ENCODE measurements around the gene CDHR3. TPM values are rescaled to one million over a fixed set of nuclear protein-coding genes. Genes with fewer than 3 reads are reported as not detected.
A peak's percentile ranks its signal among the peaks of the same experiment; 100 is the strongest.

CDHR3 gene
- total and polyA plus RNA-seq, 2 of the 8 experiments (the other 6 are each of a cell fraction or from before 2014, with no cell fraction given): 6.4 to 6.8 TPM

DNA sequence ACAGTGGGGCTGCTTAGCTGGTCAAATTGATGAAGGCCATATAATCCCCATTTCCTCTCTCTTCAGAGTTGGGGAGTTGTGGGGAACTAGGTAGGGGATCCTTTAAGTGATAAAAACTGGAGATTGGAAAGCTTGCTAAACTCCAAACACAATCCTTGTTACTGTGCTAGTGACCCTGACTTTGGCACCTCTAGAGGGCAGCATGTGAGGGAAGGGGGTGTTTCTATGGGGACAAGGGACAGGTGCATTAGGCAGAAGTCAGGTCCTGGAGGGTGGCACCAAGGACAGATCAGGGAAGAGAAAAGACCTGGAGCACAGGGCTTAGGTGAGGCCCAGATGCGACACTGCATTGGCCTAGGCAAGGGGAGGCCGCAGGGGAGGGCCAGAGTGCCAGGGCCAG is 66.9 kb downstream of the CDHR3 start:
- H2BK5ac ChIP-seq (ENCODE audit: low read depth, low read length): 0 out of 2 replicates have a peak overlapping the region, but pooled peaks have one; percentile 48
- H3K36me3 ChIP-seq (ENCODE audit: control insufficient read depth in 2 of 4, insufficient read depth in 4 of 4, low read length in 3 of 4): no peaks in the 10 kb centered on the region
- peak overlapping the region; percentile 53; the same call in 1 of the 2 replicates for H2BK12ac ChIP-seq (ENCODE audit: low read depth, low read length)
- no peaks in the 10 kb centered on the region for H3K23me2 ChIP-seq (ENCODE audit: low read depth, low read length)
- H3K9me3 ChIP-seq (ENCODE audit: insufficient read depth in 2 of 2, low read depth in 1 of 2, low read length in 1 of 2): no peaks in the 10 kb centered on the region
- TF ChIP-seq SIN3A (conservative IDR thresholded peaks at IDR 0.05 in 1 of 2, IDR thresholded peaks at IDR 0.05 in 1 of 2; ENCODE audit: low read depth in 1 of 2, low read length in 2 of 2) (no peak), BACH1 (IDR thresholded peaks at IDR 0.05; ENCODE audit: low read length) (no peak), E2F6 (IDR thresholded peaks at IDR 0.05) (no peak), RAD21 (IDR thresholded peaks at IDR 0.05 in 1 of 2, conservative IDR thresholded peaks at IDR 0.05 in 1 of 2; ENCODE audit: low read depth in 2 of 2, low read length in 2 of 2) (peak; percentile 5 to 30; a peak in 2 of 4 replicates), CTCF (IDR thresholded peaks at IDR 0.05; ENCODE audit: control extremely low read depth in 1 of 3, insufficient read depth in 1 of 3, low read depth in 1 of 3, low read length in 3 of 3) (peak; percentile 32 to 50 (median 42))
- TF ChIP-seq, protein P1, sequence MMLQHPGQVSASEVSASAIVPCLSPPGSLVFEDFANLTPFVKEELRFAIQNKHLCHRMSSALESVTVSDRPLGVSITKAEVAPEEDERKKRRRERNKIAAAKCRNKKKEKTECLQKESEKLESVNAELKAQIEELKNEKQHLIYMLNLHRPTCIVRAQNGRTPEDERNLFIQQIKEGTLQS (IDR thresholded peaks at IDR 0.05; ENCODE audit: insufficient read depth, low read depth, low read length): no peak
- 93% methylated on average over 2 of the region's 2 CpGs; no CpG with 5 or more reads in 1 of the 2 experiments for WGBS, 2 experiments (ENCODE audit: extremely low coverage in 1 of 2, insufficient coverage in 1 of 2, insufficient read length in 1 of 2, insufficient replicate concordance in 2 of 2, low coverage in 1 of 2, low lambda C conversion rate in 2 of 2, missing lambda C conversion rate in 1 of 2)
- CTCF ChIA-PET (ENCODE audit: partially characterized antibody): interaction anchor here (0.7 to 18.0 kb wide), 29 partner anchors 9 to 498 kb away, joined by 3 to 265 read pairs (median 3); partner anchors contain the start of genes CDHR3 and RINT1
- no peak overlapping the region for H3K4ac ChIP-seq (replicated peaks; ENCODE audit: insufficient read length, low read depth, low read length)
- H3K27ac ChIP-seq (ENCODE audit: low read depth, low read length): no peak overlapping the region
- no peak overlapping the region for H4K8ac ChIP-seq (ENCODE audit: extremely low read depth, insufficient read depth, low read length)
- H3K18ac ChIP-seq (ENCODE audit: extremely low read depth, low read length): no peak overlapping the region
- H4K5ac ChIP-seq (ENCODE audit: insufficient read length, low read depth, low read length): no peak overlapping the region
- H3K79me2 ChIP-seq (ENCODE audit: control insufficient read depth in 1 of 2, insufficient read depth in 2 of 2, low read length in 2 of 2): no peaks in the 10 kb centered on the region
- H2AFZ ChIP-seq (ENCODE audit: low read length): no peak overlapping the region
- H3K4me1 ChIP-seq (replicated peaks in 1 of 4; ENCODE audit: control insufficient read depth in 3 of 4, insufficient read depth in 4 of 4, low read length in 3 of 4): peaks cover 0 to 16% (median 5%) of the 10 kb centered on the region in 4 experiments; a peak in 5 of 7 replicates
- H2BK15ac ChIP-seq (ENCODE audit: low read length): peak overlapping the region; percentile 89; the same call in 1 of the 2 replicates
- H3K23ac ChIP-seq (ENCODE audit: insufficient read length): no peak overlapping the region
- no peak overlapping the region for H3K14ac ChIP-seq (ENCODE audit: insufficient read length)
- H3K4me2 ChIP-seq (ENCODE audit: insufficient read depth in 1 of 2, low read depth in 2 of 2, low read length in 2 of 2): no peak overlapping the region
- peak; percentile 13 for FAIRE-seq
- peak overlapping the region; percentile 95; the same call in 1 of the 2 replicates for H2BK20ac ChIP-seq (ENCODE audit: low read length)
- H3K9ac ChIP-seq (replicated peaks in 1 of 4; ENCODE audit: extremely low read depth in 1 of 4, low read depth in 3 of 4, low read length in 3 of 4): no peak overlapping the region
- no peak overlapping the region for H3K4me3 ChIP-seq (ENCODE audit: extremely low read depth in 1 of 4, insufficient read depth in 2 of 4, low read depth in 3 of 4, low read length in 4 of 4)
- no peaks in the 10 kb centered on the region for H4K20me1 ChIP-seq (replicated peaks in 1 of 2; ENCODE audit: control insufficient read depth in 1 of 2, insufficient read depth in 2 of 2, low read length in 2 of 2)
- no peak overlapping the region for H2BK120ac ChIP-seq (replicated peaks; ENCODE audit: low read depth, low read length)
- no peaks in the 10 kb centered on the region for H3K27me3 ChIP-seq (replicated peaks in 1 of 4; ENCODE audit: control insufficient read depth in 3 of 4, extremely low read depth in 1 of 4, insufficient read depth in 3 of 4, low read length in 3 of 4)
- no peak overlapping the region for H4K91ac ChIP-seq (replicated peaks; ENCODE audit: insufficient read length, low read length)
- H3K79me1 ChIP-seq (ENCODE audit: low read depth, low read length): no peaks in the 10 kb centered on the region
- no peak overlapping the region for H2AK5ac ChIP-seq (ENCODE audit: low read depth, low read length)
- no peak overlapping the region for H3K56ac ChIP-seq (replicated peaks; ENCODE audit: insufficient read length, low read depth, low read length)
- POLR2A ChIA-PET (ENCODE audit: partially characterized antibody): interaction anchor here (0.6 to 1.0 kb wide), 4 partner anchors 9 to 346 kb away, joined by 3 to 4 read pairs (median 3); no protein-coding TSS in a partner anchor
- DNase-seq (ENCODE audit: low read depth in 1 of 2, low spot score in 2 of 2): no peak
